Neural progenitor cell (in vitro differentiated cells): Measurements from ENCODE around the gene LRRC7.

ENCODE experiments used
- EZH2 ChIP-seq: fragments of 200-600 bp; sonication (generic); IDR thresholded peaks from 2 replicates; pipeline ENCODE4 v1.6.1; 2017; ENCODE audit warnings: antibody characterized with exemption, mild to moderate bottlenecking, moderate library complexity
- EZH2phosphoT487 ChIP-seq: fragments of 200-600 bp; sonication (generic); IDR thresholded peaks from 2 replicates; pipeline ENCODE4 v1.6.1; 2017; ENCODE audit warnings: antibody characterized with exemption
- TF ChIP-seq, protein P1 (sequence below): fragments of 200-600 bp; sonication (generic); IDR thresholded peaks from 2 replicates; pipeline ENCODE4 v1.5.1; 2017; ENCODE audit warnings: antibody characterized with exemption, mild to moderate bottlenecking

DNA sequence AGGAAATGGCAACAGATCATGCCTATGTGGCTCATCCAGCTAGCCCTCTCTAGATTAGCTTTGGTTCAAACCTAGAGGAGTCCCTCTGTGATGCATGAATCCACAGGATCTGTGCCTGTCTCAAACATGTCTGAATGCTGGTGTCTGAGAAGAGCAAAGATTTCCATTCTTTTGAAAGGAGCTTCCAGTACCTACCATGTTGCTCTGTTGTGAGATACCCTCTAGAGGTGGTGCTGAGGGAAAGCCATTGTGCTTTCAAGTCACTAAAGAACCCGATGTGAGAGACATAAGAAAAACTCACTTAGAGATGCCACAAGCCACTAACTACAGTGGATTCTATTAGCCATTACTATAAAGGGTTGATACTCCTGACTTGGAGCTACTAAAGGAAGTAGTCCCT lies 534.1 kb downstream of the LRRC7 start:
- TF ChIP-seq, protein P1, sequence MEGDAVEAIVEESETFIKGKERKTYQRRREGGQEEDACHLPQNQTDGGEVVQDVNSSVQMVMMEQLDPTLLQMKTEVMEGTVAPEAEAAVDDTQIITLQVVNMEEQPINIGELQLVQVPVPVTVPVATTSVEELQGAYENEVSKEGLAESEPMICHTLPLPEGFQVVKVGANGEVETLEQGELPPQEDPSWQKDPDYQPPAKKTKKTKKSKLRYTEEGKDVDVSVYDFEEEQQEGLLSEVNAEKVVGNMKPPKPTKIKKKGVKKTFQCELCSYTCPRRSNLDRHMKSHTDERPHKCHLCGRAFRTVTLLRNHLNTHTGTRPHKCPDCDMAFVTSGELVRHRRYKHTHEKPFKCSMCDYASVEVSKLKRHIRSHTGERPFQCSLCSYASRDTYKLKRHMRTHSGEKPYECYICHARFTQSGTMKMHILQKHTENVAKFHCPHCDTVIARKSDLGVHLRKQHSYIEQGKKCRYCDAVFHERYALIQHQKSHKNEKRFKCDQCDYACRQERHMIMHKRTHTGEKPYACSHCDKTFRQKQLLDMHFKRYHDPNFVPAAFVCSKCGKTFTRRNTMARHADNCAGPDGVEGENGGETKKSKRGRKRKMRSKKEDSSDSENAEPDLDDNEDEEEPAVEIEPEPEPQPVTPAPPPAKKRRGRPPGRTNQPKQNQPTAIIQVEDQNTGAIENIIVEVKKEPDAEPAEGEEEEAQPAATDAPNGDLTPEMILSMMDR = no peak
- TF ChIP-seq EZH2 (no peak), EZH2phosphoT487 (no peak)
